Astrocyte (in vitro differentiated cells and primary cell): ENCODE measurements around the gene RALY. TPM values are rescaled to one million over a fixed set of nuclear protein-coding genes. Genes with fewer than 3 reads are reported as not detected.

Experiments
- DNase-seq: peaks from one replicate; pipeline ENCODE4 v3.0.0-alpha.2; 2010; ENCODE audit warnings: low read depth
- FAIRE-seq: peaks from 2 replicates; lab custom pipeline; 2011; peaks lifted over from hg19 to GRCh38; lab: Jason Lieb, UNC
- H2AFZ ChIP-seq: 2 replicates; pipeline ENCODE4 v1.6.0; 2012; ENCODE audit warnings: low read depth, low read length, inconsistent platforms
- H3K27ac ChIP-seq: 2 replicates; pipeline ENCODE4 v1.5.1; 2011; ENCODE audit warnings: low read depth, low read length, inconsistent platforms
- H3K27me3 ChIP-seq: 2 replicates; pipeline ENCODE4 v1.6.0; 2011; ENCODE audit warnings: low read length, inconsistent platforms; ENCODE audit not compliant: insufficient read depth
- H3K36me3 ChIP-seq: 2 replicates; pipeline ENCODE4 v1.5.1; 2011; ENCODE audit warnings: low read length, inconsistent platforms; ENCODE audit not compliant: insufficient read depth
- H3K4me1 ChIP-seq: 2 replicates; pipeline ENCODE4 v1.5.1; 2011; ENCODE audit warnings: low read length, inconsistent platforms; ENCODE audit not compliant: insufficient read depth
- H3K4me2 ChIP-seq: 2 replicates; pipeline ENCODE4 v1.6.0; 2012; ENCODE audit warnings: low read length, inconsistent platforms
- H3K4me3 ChIP-seq: 2 replicates; pipeline ENCODE4 v1.5.1; 2011; ENCODE audit warnings: low read depth, mild to moderate bottlenecking, low read length, inconsistent platforms; ENCODE audit not compliant: insufficient read depth
- H3K79me2 ChIP-seq: 2 replicates; pipeline ENCODE4 v1.6.0; 2012; ENCODE audit warnings: mild to moderate bottlenecking, low read length, inconsistent platforms; ENCODE audit not compliant: insufficient read depth
- H3K9ac ChIP-seq: 2 replicates; pipeline ENCODE4 v1.6.0; 2012; ENCODE audit warnings: mild to moderate bottlenecking, low read length, inconsistent platforms
- H3K9me3 ChIP-seq: 2 replicates; pipeline ENCODE4 v1.5.1; 2012; ENCODE audit warnings: low read depth, mild to moderate bottlenecking, low read length, inconsistent platforms; ENCODE audit not compliant: insufficient read depth
- H4K20me1 ChIP-seq: 2 replicates; pipeline ENCODE4 v1.6.0; 2012; ENCODE audit warnings: low read length, inconsistent platforms; ENCODE audit not compliant: insufficient read depth
- H3K27ac Mint-ChIP-seq: one replicate; pipeline ENCODE4 v1.8.0; 2021; ENCODE audit warnings: mild to moderate bottlenecking, mixed read lengths; ENCODE audit not compliant: unreplicated experiment
- H3K27me3 Mint-ChIP-seq: one replicate; pipeline ENCODE4 v1.8.0; 2021; ENCODE audit warnings: low read depth, mixed read lengths; ENCODE audit not compliant: unreplicated experiment
- H3K36me3 Mint-ChIP-seq: one replicate; pipeline ENCODE4 v1.8.0; 2021; ENCODE audit warnings: low read depth, mixed read lengths; ENCODE audit not compliant: unreplicated experiment
- H3K4me1 Mint-ChIP-seq: one replicate; pipeline ENCODE4 v1.8.0; 2021; ENCODE audit warnings: low read depth, mixed read lengths; ENCODE audit not compliant: unreplicated experiment
- H3K4me3 Mint-ChIP-seq: one replicate; pipeline ENCODE4 v1.8.0; 2021; ENCODE audit warnings: mild to moderate bottlenecking, moderate library complexity, mixed read lengths; ENCODE audit not compliant: unreplicated experiment
- H3K9me3 Mint-ChIP-seq: one replicate; pipeline ENCODE4 v1.8.0; 2021; ENCODE audit warnings: mild to moderate bottlenecking, mixed read lengths; ENCODE audit not compliant: unreplicated experiment
- EZH2 ChIP-seq: IDR thresholded peaks from 2 replicates; pipeline ENCODE4 v1.6.1; 2012; ENCODE audit warnings: mild to moderate bottlenecking, low read length, inconsistent platforms; ENCODE audit not compliant: insufficient read depth
- total RNA-seq: library from RNA; stranded (reverse); gene quantifications from 2 replicates; pipeline ENCODE4 v1.2.1, GENCODE V29; 2021
- TF ChIP-seq, protein P1 (sequence below): IDR thresholded peaks from 2 replicates; pipeline ENCODE4 v1.5.1; 2011; ENCODE audit warnings: low read depth, mild to moderate bottlenecking, inconsistent platforms, low read length, moderate library complexity; ENCODE audit not compliant: insufficient read depth

Gene RALY
- total RNA-seq, 1 donor from 2014 or later = 105 TPM

GRCh38 chr20:33999025-33999649 is 5.4 kb downstream of the RALY start:
- Mint-ChIP-seq H3K36me3 (peaks cover 4% of the 10 kb centered on the region), H3K4me1 (peaks cover 15% of the 10 kb centered on the region), H3K9me3 (no peaks in the 10 kb centered on the region), H3K4me3 (no peak overlapping the region), H3K27me3 (no peaks in the 10 kb centered on the region), H3K27ac (no peak overlapping the region)
- no peaks in the 10 kb centered on the region for H3K36me3 ChIP-seq
- no peak overlapping the region for H3K27ac ChIP-seq
- no peaks in the 10 kb centered on the region for H3K27me3 ChIP-seq
- no peak overlapping the region for H2AFZ ChIP-seq
- H3K4me2 ChIP-seq = no peak overlapping the region
- H4K20me1 ChIP-seq = peaks cover 94% of the 10 kb centered on the region
- no peak overlapping the region for H3K4me3 ChIP-seq
- TF ChIP-seq, protein P1, sequence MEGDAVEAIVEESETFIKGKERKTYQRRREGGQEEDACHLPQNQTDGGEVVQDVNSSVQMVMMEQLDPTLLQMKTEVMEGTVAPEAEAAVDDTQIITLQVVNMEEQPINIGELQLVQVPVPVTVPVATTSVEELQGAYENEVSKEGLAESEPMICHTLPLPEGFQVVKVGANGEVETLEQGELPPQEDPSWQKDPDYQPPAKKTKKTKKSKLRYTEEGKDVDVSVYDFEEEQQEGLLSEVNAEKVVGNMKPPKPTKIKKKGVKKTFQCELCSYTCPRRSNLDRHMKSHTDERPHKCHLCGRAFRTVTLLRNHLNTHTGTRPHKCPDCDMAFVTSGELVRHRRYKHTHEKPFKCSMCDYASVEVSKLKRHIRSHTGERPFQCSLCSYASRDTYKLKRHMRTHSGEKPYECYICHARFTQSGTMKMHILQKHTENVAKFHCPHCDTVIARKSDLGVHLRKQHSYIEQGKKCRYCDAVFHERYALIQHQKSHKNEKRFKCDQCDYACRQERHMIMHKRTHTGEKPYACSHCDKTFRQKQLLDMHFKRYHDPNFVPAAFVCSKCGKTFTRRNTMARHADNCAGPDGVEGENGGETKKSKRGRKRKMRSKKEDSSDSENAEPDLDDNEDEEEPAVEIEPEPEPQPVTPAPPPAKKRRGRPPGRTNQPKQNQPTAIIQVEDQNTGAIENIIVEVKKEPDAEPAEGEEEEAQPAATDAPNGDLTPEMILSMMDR = no peak
- no peak for TF ChIP-seq EZH2
- H3K79me2 ChIP-seq = peaks cover 96% of the 10 kb centered on the region
- FAIRE-seq = no peak
- H3K9me3 ChIP-seq = no peaks in the 10 kb centered on the region
- no peak for DNase-seq
- H3K9ac ChIP-seq = no peak overlapping the region
- peaks cover 13% of the 10 kb centered on the region for H3K4me1 ChIP-seq

DNA sequence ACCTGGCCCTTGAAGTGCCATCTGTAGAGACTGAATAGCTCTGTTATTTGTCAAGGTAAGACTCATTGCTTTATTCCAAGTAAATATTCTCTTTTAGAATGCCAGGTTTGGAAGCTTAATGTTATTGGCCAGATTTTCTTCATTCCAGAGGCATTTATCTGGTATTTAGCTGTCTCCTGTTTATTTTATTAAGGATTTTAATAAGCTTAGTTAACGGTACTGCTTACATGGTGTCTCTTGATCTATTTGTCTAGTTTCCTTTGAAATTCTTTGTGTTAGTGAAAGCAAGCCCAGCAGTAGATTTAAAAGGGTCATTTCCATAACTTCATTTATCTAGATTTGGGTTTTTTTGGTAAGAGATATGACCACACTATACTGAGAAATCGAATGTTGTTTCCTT is 7.7 kb downstream of the RALY start:
- Mint-ChIP-seq H3K27ac (no peak overlapping the region), H3K4me1 (peaks cover 6% of the 10 kb centered on the region)
- no peak for FAIRE-seq

More for the DNA sequence above, 7.7 kb downstream of the RALY start:
- peaks cover 96% of the 10 kb centered on the region for H4K20me1 ChIP-seq
- no peak overlapping the region for H2AFZ ChIP-seq
- peaks cover 96% of the 10 kb centered on the region for H3K79me2 ChIP-seq
- H3K9me3 ChIP-seq = no peaks in the 10 kb centered on the region
- no peak overlapping the region for H3K4me2 ChIP-seq
- Mint-ChIP-seq H3K4me3 (no peak overlapping the region), H3K9me3 (no peaks in the 10 kb centered on the region), H3K36me3 (peaks cover 7% of the 10 kb centered on the region), H3K27me3 (no peaks in the 10 kb centered on the region)
- no peak for TF ChIP-seq EZH2
- TF ChIP-seq, protein P1 = no peak
- H3K4me1 ChIP-seq = no peaks in the 10 kb centered on the region
- H3K9ac ChIP-seq = no peak overlapping the region
- H3K27me3 ChIP-seq = no peaks in the 10 kb centered on the region
- H3K36me3 ChIP-seq = no peaks in the 10 kb centered on the region
- H3K27ac ChIP-seq = no peak overlapping the region
- no peak overlapping the region for H3K4me3 ChIP-seq
- DNase-seq = peak; percentile 34
